Epithelial cell of prostate (primary cell): ENCODE data around the gene CARD10.
"Not testable (repeated sequence)": the region's sequence is repeated elsewhere in the genome, so short reads cannot be mapped to it uniquely, and the experiment has no call there.

Experiments
- DNase-seq: peaks from one replicate; pipeline ENCODE4 v3.0.0-alpha.2; 2011; ENCODE audit warnings: low read depth, low spot score
- H3K27ac ChIP-seq: fragments of 450-650 bp; 2 replicates; pipeline ENCODE4 v1.5.1; 2017; ENCODE audit warnings: mild to moderate bottlenecking

Gene CARD10

GRCh38 chr22:37473437-37473946 lies 45.7 kb downstream of the CARD10 start:
- H3K27ac ChIP-seq = no peak overlapping the region

GRCh38 chr22:37472418-37473006 lies 46.7 kb downstream of the CARD10 start:
- H3K27ac ChIP-seq = no peak overlapping the region
- DNase-seq = no peak

More at GRCh38 chr22:37473437-37473946, 45.7 kb downstream of the CARD10 start:
- no peak for DNase-seq

- no peak for DNase-seq
- no peak overlapping the region for H3K27ac ChIP-seq
Measured at GRCh38 chr22:37471727-37472417, 47.3 kb downstream of the CARD10 start.

- H3K27ac ChIP-seq = no peak overlapping the region
- no peak for DNase-seq
Measured at GRCh38 chr22:37470087-37470445, 49.1 kb downstream of the CARD10 start.

- DNase-seq = no peak
- no peak overlapping the region for H3K27ac ChIP-seq
Measured at GRCh38 chr22:37469416-37470086, 49.7 kb downstream of the CARD10 start.

GRCh38 chr22:37468201-37468695 lies 51.0 kb downstream of the CARD10 start:
- not testable (repeated sequence) for DNase-seq, H3K27ac ChIP-seq

- H3K27ac ChIP-seq = no peak overlapping the region
- no peak for DNase-seq
Measured at GRCh38 chr22:37467391-37467955, 51.7 kb downstream of the CARD10 start.

GRCh38 chr22:37464181-37464580 lies 55.0 kb downstream of the CARD10 start:
- no peak for DNase-seq
- no peak overlapping the region for H3K27ac ChIP-seq

GRCh38 chr22:37462983-37463382 lies 56.2 kb downstream of the CARD10 start:
- H3K27ac ChIP-seq = no peak overlapping the region
- DNase-seq = no peak

GRCh38 chr22:37462436-37462835 lies 56.8 kb downstream of the CARD10 start:
- no peak for DNase-seq
- H3K27ac ChIP-seq = no peak overlapping the region

GRCh38 chr22:37461961-37462360 lies 57.3 kb downstream of the CARD10 start:
- H3K27ac ChIP-seq = no peak overlapping the region
- DNase-seq = no peak

GRCh38 chr22:37460684-37461083 lies 58.5 kb downstream of the CARD10 start:
- H3K27ac ChIP-seq = no peak overlapping the region
- no peak for DNase-seq

- DNase-seq = no peak
Measured at GRCh38 chr22:37459206-37459605, 60.0 kb downstream of the CARD10 start.

GRCh38 chr22:37457093-37457893 lies 61.9 kb downstream of the CARD10 start:
- H3K27ac ChIP-seq = no peak overlapping the region
- DNase-seq = no peak

More at GRCh38 chr22:37459206-37459605, 60.0 kb downstream of the CARD10 start:
- no peak overlapping the region for H3K27ac ChIP-seq

GRCh38 chr22:37456346-37456745 lies 62.9 kb downstream of the CARD10 start:
- no peak overlapping the region for H3K27ac ChIP-seq
- no peak for DNase-seq

- no peak for DNase-seq
- no peak overlapping the region for H3K27ac ChIP-seq
Measured at GRCh38 chr22:37455896-37456295, 63.3 kb downstream of the CARD10 start.

- peak overlapping the region; percentile 48 for H3K27ac ChIP-seq
- peak; percentile 56 for DNase-seq
Measured at GRCh38 chr22:37454857-37455686, 64.1 kb downstream of the CARD10 start.

- DNase-seq = no peak
- H3K27ac ChIP-seq = no peak overlapping the region
Measured at GRCh38 chr22:37453696-37454095, 65.5 kb downstream of the CARD10 start.

GRCh38 chr22:37451218-37451617 lies 68.0 kb downstream of the CARD10 start:
- DNase-seq = no peak
- no peak overlapping the region for H3K27ac ChIP-seq
